GM23338 (cell line): ENCODE data around the gene ADA. TPM values are rescaled to one million over a fixed set of nuclear protein-coding genes. Genes with fewer than 3 reads are reported as not detected.

Experiments used
- ATAC-seq: fragments of 200-7000 bp; cut with Tn5 transposase; 3 replicates; pipeline ENCODE4 v1.9.1; 2020
- DNase-seq: peaks from one replicate; pipeline ENCODE4 v3.0.0-alpha.2; 2015; ENCODE audit warnings: low spot score
- H2AFZ ChIP-seq: fragments of 200-600 bp; sonication (generic); 2 replicates; pipeline ENCODE4 v1.8.0; 2016; ENCODE audit warnings: antibody characterized with exemption, mild to moderate bottlenecking, moderate library complexity
- H3F3A ChIP-seq: fragments of 200-600 bp; sonication (generic); replicated peaks from 2 replicates; pipeline ENCODE4 v1.8.0; 2017; ENCODE audit warnings: antibody characterized with exemption, mixed run types, low read depth
- H3K27ac ChIP-seq: fragments of 200-600 bp; sonication (generic); 2 replicates; pipeline ENCODE4 v1.6.1; 2016; ENCODE audit warnings: low read depth
- H3K27me3 ChIP-seq: fragments of 200-600 bp; sonication (generic); 2 replicates; pipeline ENCODE4 v1.8.0; 2016; ENCODE audit warnings: mild to moderate bottlenecking, mixed run types, moderate library complexity; ENCODE audit not compliant: insufficient read depth
- H3K36me3 ChIP-seq: fragments of 200-600 bp; sonication (generic); 2 replicates; pipeline ENCODE4 v1.8.0; 2016; ENCODE audit warnings: mild to moderate bottlenecking; ENCODE audit not compliant: insufficient read depth
- H3K4me1 ChIP-seq: fragments of 200-600 bp; sonication (generic); 2 replicates; pipeline ENCODE4 v1.8.0; 2016; ENCODE audit warnings: mild to moderate bottlenecking, moderate library complexity; ENCODE audit not compliant: insufficient read depth
- H3K4me2 ChIP-seq: fragments of 200-600 bp; sonication (generic); 2 replicates; pipeline ENCODE4 v1.7.1; 2017; ENCODE audit warnings: mixed run types
- H3K4me3 ChIP-seq: fragments of 200-600 bp; sonication (generic); 2 replicates; pipeline ENCODE4 v1.6.1; 2016; ENCODE audit warnings: mixed run types
- H3K79me2 ChIP-seq: fragments of 200-600 bp; sonication (generic); replicated peaks from 2 replicates; pipeline ENCODE4 v1.8.0; 2017; ENCODE audit warnings: mild to moderate bottlenecking; ENCODE audit not compliant: insufficient read depth
- H3K9me2 ChIP-seq: fragments of 200-600 bp; sonication (generic); 2 replicates; pipeline ENCODE4 v1.8.0; 2017; ENCODE audit not compliant: insufficient read depth
- H4K20me1 ChIP-seq: fragments of 200-600 bp; sonication (generic); replicated peaks from 2 replicates; pipeline ENCODE4 v1.8.0; 2017; ENCODE audit warnings: mild to moderate bottlenecking; ENCODE audit not compliant: insufficient read depth
- H3K27ac Mint-ChIP-seq: 2 replicates; pipeline ENCODE4 v1.8.0; 2020; ENCODE audit warnings: inconsistent platforms, mild to moderate bottlenecking, moderate library complexity, mixed read lengths
- H3K27me3 Mint-ChIP-seq: 3 replicates; pipeline ENCODE4 v1.8.0; 2022; ENCODE audit warnings: low read depth, mild to moderate bottlenecking, moderate library complexity, mixed read lengths, inconsistent platforms; ENCODE audit not compliant: insufficient read depth, poor library complexity
- H3K36me3 Mint-ChIP-seq: 3 replicates; pipeline ENCODE4 v1.8.0; 2021; ENCODE audit warnings: low read depth, mild to moderate bottlenecking, inconsistent platforms, moderate library complexity, mixed read lengths
- H3K4me1 Mint-ChIP-seq: 3 replicates; pipeline ENCODE4 v1.8.0; 2020; ENCODE audit warnings: mild to moderate bottlenecking, inconsistent platforms, mixed read lengths
- H3K4me3 Mint-ChIP-seq: 3 replicates; pipeline ENCODE4 v1.8.0; 2021; ENCODE audit warnings: moderate library complexity, mild to moderate bottlenecking, inconsistent platforms, mixed read lengths
- H3K9me3 Mint-ChIP-seq: 3 replicates; pipeline ENCODE4 v1.8.0; 2020; ENCODE audit warnings: moderate library complexity, mild to moderate bottlenecking, inconsistent platforms, mixed read lengths
- CREB1 ChIP-seq: fragments of 250-450 bp; sonication (Bioruptor Pico); IDR thresholded peaks from 2 replicates; pipeline ENCODE4 v1.5.0; 2020; ENCODE audit warnings: low read depth, mild to moderate bottlenecking, moderate library complexity
- CTCF ChIP-seq, 2 experiments: fragments of 200-600 bp in 1 of 2; sonication (generic) in 1 of 2; conservative IDR thresholded peaks; 2 replicates each; pipeline versions ENCODE4 v1.5.1 to v1.6.1; 2016 to 2017; ENCODE audit warnings: antibody characterized with exemption in 2 of 2, low read depth in 2 of 2, mild to moderate bottlenecking in 2 of 2, moderate library complexity in 1 of 2
- ETS1 ChIP-seq: IDR thresholded peaks from 2 replicates; pipeline ENCODE4 v1.6.1; 2016; ENCODE audit warnings: antibody characterized with exemption
- EZH2 ChIP-seq: fragments of 200-600 bp; sonication (generic); IDR thresholded peaks from one replicate; pipeline ENCODE4 v1.8.0; 2017; ENCODE audit warnings: antibody characterized with exemption, mild to moderate bottlenecking, low read depth; ENCODE audit not compliant: unreplicated experiment
- EZH2phosphoT487 ChIP-seq: fragments of 200-600 bp; sonication (generic); IDR thresholded peaks from one replicate; pipeline ENCODE4 v1.8.1; 2018; ENCODE audit warnings: antibody characterized with exemption; ENCODE audit not compliant: unreplicated experiment
- JUNB ChIP-seq: IDR thresholded peaks from one replicate; pipeline ENCODE4 v1.6.1; 2016; ENCODE audit warnings: antibody characterized with exemption; ENCODE audit not compliant: unreplicated experiment
- NANOG ChIP-seq: IDR thresholded peaks from 2 replicates; pipeline ENCODE4 v1.6.1; 2016; ENCODE audit warnings: antibody characterized with exemption, borderline replicate concordance
- POLR2AphosphoS5 ChIP-seq: IDR thresholded peaks from 2 replicates; pipeline ENCODE4 v1.6.1; 2016; ENCODE audit warnings: antibody characterized with exemption, low read depth
- REST ChIP-seq: IDR thresholded peaks from one replicate; pipeline ENCODE4 v1.6.1; 2018; ENCODE audit warnings: antibody characterized with exemption; ENCODE audit not compliant: unreplicated experiment
- STAT1 ChIP-seq: IDR thresholded peaks from one replicate; pipeline ENCODE4 v1.6.1; 2016; ENCODE audit warnings: antibody characterized with exemption; ENCODE audit not compliant: unreplicated experiment
- ZNF331 ChIP-seq: fragments of 250-450 bp; sonication (Bioruptor Pico); IDR thresholded peaks from 2 replicates; pipeline ENCODE4 v1.5.0; 2020; ENCODE audit warnings: low read depth, mild to moderate bottlenecking, moderate library complexity
- polyA plus RNA-seq: library from polyadenylated mRNA; unstranded; fragments of >200 nt; fragmentation: Nextera tagmentation; extraction: Ambion mirVana; gene quantifications from 2 replicates; pipeline ENCODE4 v1.2.1, GENCODE V29; 2016
- total RNA-seq: library from RNA; depleted of rRNA; stranded (reverse); fragments of >200 nt; shearing (Covaris generic); gene quantifications from 2 replicates; pipeline ENCODE4 v1.2.3, GENCODE V29; 2014

Gene ADA
- total and polyA plus RNA-seq, 2 experiments from 2014 or later: 15.8 to 16.2 TPM

- Histone ChIP-seq H3K36me3 (no peaks in the 10 kb centered on the region), H3K4me3 (no peak overlapping the region), H3K27ac (no peak overlapping the region), H2AFZ (no peak overlapping the region), H3K27me3 (no peaks in the 10 kb centered on the region), H3F3A (no peaks in the 10 kb centered on the region), H3K79me2 (no peaks in the 10 kb centered on the region), H4K20me1 (no peaks in the 10 kb centered on the region), H3K9me2 (no peaks in the 10 kb centered on the region), H3K4me2 (no peak overlapping the region), H3K4me1 (peaks cover 5% of the 10 kb centered on the region; the same call in 1 of the 2 replicates)
- H3K4me3 Mint-ChIP-seq: no peak overlapping the region
- TF ChIP-seq STAT1 (no peak), ETS1 (no peak), JUNB (no peak), ZNF331 (no peak), EZH2 (no peak), EZH2phosphoT487 (no peak), NANOG (no peak), CTCF (conservative IDR thresholded peaks at IDR 0.05; ENCODE audit: low read depth in 2 of 2) (no peak)
- no peak overlapping the region for H3K27ac Mint-ChIP-seq
- H3K36me3 Mint-ChIP-seq: no peaks in the 10 kb centered on the region
- H3K9me3 Mint-ChIP-seq: peaks cover 3% of the 10 kb centered on the region; the same call in 1 of the 3 replicates
- peaks cover 2% of the 10 kb centered on the region; the same call in 2 of the 3 replicates for H3K4me1 Mint-ChIP-seq
- DNase-seq (no peak), ATAC-seq (no peak)
- peaks cover 8% of the 10 kb centered on the region for H3K27me3 Mint-ChIP-seq
Measured at GRCh38 chr20:44693627-44694026, 42.1 kb upstream of the ADA start.

GRCh38 chr20:44692932-44693480 is 41.5 kb upstream of the ADA start:
- peaks cover 8% of the 10 kb centered on the region for H3K27me3 Mint-ChIP-seq
- DNase-seq (no peak), ATAC-seq (no peak)
- Histone ChIP-seq H3K27me3 (no peaks in the 10 kb centered on the region), H4K20me1 (no peaks in the 10 kb centered on the region), H3F3A (no peaks in the 10 kb centered on the region), H3K4me3 (no peak overlapping the region), H3K4me2 (no peak overlapping the region), H3K36me3 (no peaks in the 10 kb centered on the region), H3K79me2 (no peaks in the 10 kb centered on the region), H3K27ac (no peak overlapping the region), H3K4me1 (peaks cover 5% of the 10 kb centered on the region; the same call in 1 of the 2 replicates), H2AFZ (no peak overlapping the region; the same call in 1 of the 2 replicates), H3K9me2 (no peaks in the 10 kb centered on the region)
- H3K4me3 Mint-ChIP-seq: no peak overlapping the region
- peaks cover 3% of the 10 kb centered on the region; the same call in 1 of the 3 replicates for H3K9me3 Mint-ChIP-seq
- H3K27ac Mint-ChIP-seq: no peak overlapping the region
- peaks cover 2% of the 10 kb centered on the region; the same call in 2 of the 3 replicates for H3K4me1 Mint-ChIP-seq
- H3K36me3 Mint-ChIP-seq: no peaks in the 10 kb centered on the region
- TF ChIP-seq REST: no peak
- TF ChIP-seq ETS1: no peak
- TF ChIP-seq POLR2AphosphoS5: no peak
- no peak for TF ChIP-seq ZNF331
- TF ChIP-seq NANOG: no peak
- TF ChIP-seq CREB1: no peak
- TF ChIP-seq EZH2: no peak
- no peak for TF ChIP-seq STAT1
- no peak for TF ChIP-seq EZH2phosphoT487
